HEK293T (cell line): Measurements from ENCODE around the gene RASA3.

ENCODE experiments used
- CTCF ChIA-PET: fragments of 350-600 bp; formaldehyde crosslinking; extraction: SDS; loops from one replicate; lab custom pipeline; 2021; ENCODE audit warnings: antibody characterized with exemption, inconsistent platforms; lab: Yijun Ruan, JAX
- POLR2A ChIA-PET: fragments of 350-600 bp; formaldehyde crosslinking; extraction: SDS; loops from one replicate; lab custom pipeline; 2020; ENCODE audit warnings: antibody characterized with exemption, inconsistent platforms; lab: Yijun Ruan, JAX
- DNase-seq: peaks from one replicate; pipeline ENCODE4 v3.0.0; 2012; ENCODE audit warnings: mixed read lengths; ENCODE audit errors: extremely low spot score
- ARNT ChIP-seq: fragments of 450-650 bp; IDR thresholded peaks from 2 replicates; pipeline ENCODE4 v1.6.1; 2017; ENCODE audit warnings: mild to moderate bottlenecking
- BHLHE40 ChIP-seq: fragments of 450-650 bp; IDR thresholded peaks from 2 replicates; pipeline ENCODE4 v1.6.1; 2016; ENCODE audit warnings: mild to moderate bottlenecking, moderate library complexity, borderline replicate concordance
- CTBP1 ChIP-seq: fragments of 450-650 bp; IDR thresholded peaks from 2 replicates; pipeline ENCODE4 v1.6.1; 2016; ENCODE audit warnings: borderline replicate concordance
- ELF4 ChIP-seq: fragments of 450-650 bp; IDR thresholded peaks from 2 replicates; pipeline ENCODE4 v1.6.1; 2017; ENCODE audit warnings: antibody characterized with exemption
- FOXA1 ChIP-seq: fragments of 450-650 bp; IDR thresholded peaks from 2 replicates; pipeline ENCODE4 v1.6.1; 2016; ENCODE audit warnings: mild to moderate bottlenecking
- FOXK2 ChIP-seq: fragments of 450-650 bp; IDR thresholded peaks from 2 replicates; pipeline ENCODE4 v1.6.1; 2016; ENCODE audit warnings: mild to moderate bottlenecking
- FOXM1 ChIP-seq: fragments of 450-650 bp; IDR thresholded peaks from 2 replicates; pipeline ENCODE4 v1.6.1; 2017; ENCODE audit warnings: mild to moderate bottlenecking, borderline replicate concordance
- HDGF ChIP-seq: fragments of 450-650 bp; IDR thresholded peaks from 2 replicates; pipeline ENCODE4 v1.6.1; 2017; ENCODE audit warnings: antibody characterized with exemption, borderline replicate concordance
- L3MBTL2 ChIP-seq: fragments of 450-650 bp; conservative IDR thresholded peaks from 2 replicates; pipeline ENCODE4 v1.6.1; 2016; ENCODE audit warnings: mild to moderate bottlenecking
- LEF1 ChIP-seq: fragments of 450-650 bp; IDR thresholded peaks from 2 replicates; pipeline ENCODE4 v1.6.1; 2017; ENCODE audit warnings: mild to moderate bottlenecking, borderline replicate concordance
- NFRKB ChIP-seq: fragments of 450-650 bp; IDR thresholded peaks from 2 replicates; pipeline ENCODE4 v1.6.1; 2016; ENCODE audit warnings: mild to moderate bottlenecking, moderate library complexity
- SP1 ChIP-seq: fragments of 450-650 bp; IDR thresholded peaks from 2 replicates; pipeline ENCODE4 v1.6.1; 2017
- SUZ12 ChIP-seq: fragments of 450-650 bp; IDR thresholded peaks from 2 replicates; pipeline ENCODE4 v1.6.1; 2016; ENCODE audit warnings: mild to moderate bottlenecking
- TARDBP ChIP-seq: fragments of 450-650 bp; IDR thresholded peaks from 2 replicates; pipeline ENCODE4 v1.6.1; 2016
- ZNF384 ChIP-seq: fragments of 450-650 bp; IDR thresholded peaks from 2 replicates; pipeline ENCODE4 v1.6.1; 2016
- TF ChIP-seq, protein P1 (sequence below): fragments of 450-650 bp; IDR thresholded peaks from 2 replicates; pipeline ENCODE4 v1.6.1; 2016

The RASA3 gene

DNA sequence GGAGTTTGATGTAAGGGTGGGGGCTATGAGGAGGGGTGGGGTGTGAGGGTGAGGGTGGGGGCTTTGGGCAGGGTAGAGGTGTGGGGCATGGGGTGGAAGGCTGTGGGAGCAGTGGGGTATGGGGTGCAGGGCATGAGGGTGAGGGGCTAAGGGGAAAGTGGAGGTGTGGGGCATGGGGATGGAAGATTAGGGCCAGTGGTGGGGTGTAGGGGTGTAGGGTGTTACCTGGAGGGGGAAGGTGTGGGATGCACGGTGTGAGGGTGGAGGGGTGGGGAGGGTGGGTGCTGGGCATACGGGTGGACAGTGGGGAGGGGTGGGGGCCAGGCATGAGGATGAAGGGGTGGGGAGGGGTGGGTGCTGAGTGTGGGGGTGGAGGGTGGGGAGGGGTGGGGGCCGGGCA lies 22.9 kb upstream of the RASA3 start:
- POLR2A ChIA-PET, result no interaction called here
- CTCF ChIA-PET, result no interaction called here
- TF ChIP-seq L3MBTL2, result no peak
- no peak for TF ChIP-seq SUZ12
- TF ChIP-seq FOXM1, result no peak
- no peak for TF ChIP-seq CTBP1
- no peak for TF ChIP-seq FOXA1
- DNase-seq, result no peak

DNA sequence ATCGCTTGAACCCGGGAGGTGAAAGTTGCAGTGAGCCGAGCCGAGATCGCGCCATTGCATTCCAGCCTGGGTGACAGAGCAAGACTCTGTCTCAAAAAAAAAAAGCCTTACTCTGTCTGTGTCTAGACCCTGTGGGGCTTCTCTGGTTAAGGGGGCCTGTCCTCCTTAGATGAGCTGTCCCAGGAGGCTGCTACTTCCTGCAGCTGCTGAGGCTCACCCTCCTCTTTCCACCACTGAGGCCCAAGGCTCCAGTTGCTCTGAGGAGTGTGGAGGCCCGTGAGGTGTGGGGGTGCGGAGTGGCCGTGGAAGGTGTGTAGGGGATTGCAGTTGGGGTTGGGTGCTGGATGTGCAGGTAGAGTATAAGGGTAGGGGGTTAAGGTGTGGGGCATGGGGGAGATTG lies 22.1 kb upstream of the RASA3 start:
- POLR2A ChIA-PET, result no interaction called here
- TF ChIP-seq ZNF384, result no peak
- TF ChIP-seq FOXM1, result no peak
- no peak for DNase-seq
- CTCF ChIA-PET, result no interaction called here

DNA sequence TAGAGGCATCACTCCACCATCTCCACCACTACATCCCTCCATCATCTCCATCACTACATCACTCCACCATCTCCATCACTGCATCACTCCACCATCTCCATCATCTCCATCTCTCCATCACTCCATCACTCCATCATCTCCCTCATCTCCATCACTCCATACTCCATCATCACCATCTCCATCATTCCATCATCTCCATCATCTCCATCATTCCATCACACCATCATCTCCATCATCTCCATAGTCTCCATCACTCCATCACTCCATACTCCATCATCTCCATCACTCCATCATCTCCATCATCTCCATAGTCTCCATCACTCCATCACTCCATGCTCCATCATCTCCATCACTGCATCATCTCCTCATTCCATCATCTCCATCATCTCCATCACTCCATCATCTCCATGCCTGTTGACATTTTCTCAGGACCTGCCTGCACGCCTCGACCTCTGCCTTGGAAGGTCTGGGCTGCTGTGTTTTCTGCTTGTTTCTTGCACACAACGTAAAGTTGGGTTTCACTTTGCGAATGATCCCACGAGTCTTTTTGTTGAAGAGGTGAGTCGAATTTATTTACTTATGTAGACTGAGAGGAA lies 21.2 kb upstream of the RASA3 start:
- TF ChIP-seq LEF1, result no peak
- TF ChIP-seq ZNF384, result no peak
- no peak for DNase-seq
- ChIA-PET POLR2A (no interaction called here), CTCF (no interaction called here)

DNA sequence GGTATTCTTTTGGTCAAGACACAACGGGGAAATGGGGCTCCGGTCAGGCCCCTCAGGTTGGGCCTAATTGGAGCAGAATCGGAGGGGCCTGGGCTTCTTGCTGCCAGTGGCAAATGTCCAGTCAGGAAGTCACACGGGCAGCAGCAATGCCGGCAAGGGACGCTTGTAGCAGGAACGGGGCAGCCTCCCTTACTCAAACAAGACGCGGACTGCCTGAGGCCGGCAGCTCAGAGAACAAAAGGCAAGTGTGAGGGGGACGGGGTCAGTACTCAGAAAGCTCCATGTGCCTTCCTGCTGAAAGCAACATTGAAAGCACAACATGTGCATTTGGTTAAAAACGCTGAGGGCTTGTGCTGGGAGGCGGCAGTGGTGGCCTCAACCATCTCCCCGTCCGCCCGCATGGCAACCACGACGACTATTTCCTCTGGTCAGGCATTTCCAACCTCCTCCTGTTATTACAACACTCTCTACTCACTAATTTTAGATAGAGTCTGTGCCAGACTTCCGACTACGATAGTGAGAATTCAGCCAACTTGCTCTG lies 20.5 kb upstream of the RASA3 start:
- ChIA-PET POLR2A (no interaction called here), CTCF (no interaction called here)
- no peak for DNase-seq
- TF ChIP-seq BHLHE40 (no peak), SUZ12 (no peak), CTBP1 (no peak), FOXM1 (no peak), ARNT (no peak), ELF4 (no peak), SP1 (no peak), L3MBTL2 (no peak), TARDBP (no peak), LEF1 (no peak), FOXK2 (no peak)
- TF ChIP-seq, protein P1, sequence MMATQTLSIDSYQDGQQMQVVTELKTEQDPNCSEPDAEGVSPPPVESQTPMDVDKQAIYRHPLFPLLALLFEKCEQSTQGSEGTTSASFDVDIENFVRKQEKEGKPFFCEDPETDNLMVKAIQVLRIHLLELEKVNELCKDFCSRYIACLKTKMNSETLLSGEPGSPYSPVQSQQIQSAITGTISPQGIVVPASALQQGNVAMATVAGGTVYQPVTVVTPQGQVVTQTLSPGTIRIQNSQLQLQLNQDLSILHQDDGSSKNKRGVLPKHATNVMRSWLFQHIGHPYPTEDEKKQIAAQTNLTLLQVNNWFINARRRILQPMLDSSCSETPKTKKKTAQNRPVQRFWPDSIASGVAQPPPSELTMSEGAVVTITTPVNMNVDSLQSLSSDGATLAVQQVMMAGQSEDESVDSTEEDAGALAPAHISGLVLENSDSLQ, result no peak

DNA sequence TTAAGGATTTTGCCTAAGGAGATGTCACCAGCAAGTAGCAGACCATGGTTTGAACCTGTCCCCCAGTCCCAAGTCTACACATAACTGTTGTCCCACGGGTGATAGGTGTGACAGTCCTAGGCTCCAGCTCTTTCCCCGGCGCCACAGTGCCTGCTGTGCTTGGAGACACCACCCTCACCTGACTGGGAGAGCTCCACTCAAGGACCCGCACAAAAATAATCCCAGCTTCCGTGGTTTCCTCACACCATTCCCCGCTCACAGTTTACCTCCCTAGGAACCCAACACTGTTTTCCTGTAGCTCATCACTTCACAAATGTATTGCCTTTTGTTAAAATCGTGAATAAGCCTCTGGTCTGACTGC lies 19.8 kb upstream of the RASA3 start:
- CTCF ChIA-PET, result no interaction called here

DNA sequence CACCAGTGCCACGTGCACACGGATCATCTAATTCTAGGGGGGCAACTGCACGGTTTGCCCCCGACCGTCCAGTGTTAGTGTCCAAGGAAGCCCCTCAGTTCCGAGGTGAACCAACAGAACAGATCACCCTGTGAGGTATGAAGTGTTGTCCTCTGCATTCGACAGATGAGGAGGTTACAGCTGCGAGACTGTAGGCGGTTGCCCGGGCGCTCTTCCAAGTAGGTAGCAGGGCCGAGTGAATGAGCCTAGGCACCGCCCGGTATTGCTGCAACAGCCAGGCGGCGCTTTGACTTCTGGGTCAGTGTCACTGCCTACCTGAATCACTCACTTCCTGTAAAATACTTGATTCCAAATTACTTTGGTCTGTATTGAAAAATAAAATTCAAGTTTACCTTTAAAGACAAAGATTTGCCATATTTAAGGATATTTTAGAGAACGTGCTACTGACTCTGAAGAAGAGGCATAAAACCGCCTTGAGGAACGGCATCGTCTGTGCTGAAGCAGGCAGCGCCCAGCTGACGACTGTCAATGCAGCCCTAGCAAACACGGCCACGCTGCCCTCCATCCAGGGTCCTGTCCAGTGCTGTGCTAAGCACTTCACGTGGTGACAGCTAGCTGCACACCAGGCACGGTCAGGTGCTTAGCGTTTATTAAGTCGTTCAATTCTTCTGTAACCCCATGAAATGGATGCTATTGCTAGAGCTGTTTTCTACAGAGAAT lies 19.3 kb upstream of the RASA3 start:
- ChIA-PET CTCF (no interaction called here), POLR2A (no interaction called here)
- TF ChIP-seq, protein P1, result no peak
- TF ChIP-seq CTBP1 (no peak), NFRKB (no peak), HDGF (no peak), TARDBP (no peak), SUZ12 (no peak), FOXM1 (no peak), ELF4 (no peak)
- no peak for DNase-seq

More for the DNA sequence above, 19.8 kb upstream of the RASA3 start:
- TF ChIP-seq L3MBTL2 (no peak), CTBP1 (no peak), ARNT (no peak), FOXM1 (no peak), FOXA1 (no peak), NFRKB (no peak)
- TF ChIP-seq, protein P1, result no peak
- POLR2A ChIA-PET, result no interaction called here
- no peak for DNase-seq

DNA sequence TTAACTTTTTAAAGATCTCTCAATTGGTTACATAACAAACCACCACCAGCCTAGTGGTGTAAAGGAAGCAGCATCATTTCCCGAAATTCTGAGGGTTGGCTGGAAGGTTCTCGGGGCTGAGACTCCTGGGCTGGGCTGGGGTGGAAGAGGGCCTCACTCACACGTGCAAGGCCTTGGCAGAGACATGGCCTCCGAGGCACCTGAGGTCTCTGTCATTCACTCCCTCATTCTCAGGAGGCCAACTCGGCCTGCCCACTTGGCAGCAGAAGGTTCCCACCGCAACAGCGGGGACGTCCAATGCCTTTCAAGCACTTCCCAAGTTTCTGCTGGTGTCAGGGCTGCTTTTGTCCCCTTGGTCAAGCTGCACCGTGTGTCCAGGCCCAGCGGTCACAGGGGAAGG lies 18.6 kb upstream of the RASA3 start:
- CTCF ChIA-PET, result no interaction called here
- DNase-seq, result no peak
- POLR2A ChIA-PET, result no interaction called here
- TF ChIP-seq SUZ12 (no peak), FOXA1 (no peak), FOXK2 (no peak), TARDBP (no peak), LEF1 (no peak), L3MBTL2 (no peak), CTBP1 (no peak), NFRKB (no peak), BHLHE40 (no peak), FOXM1 (no peak), ARNT (no peak), ZNF384 (no peak), HDGF (no peak), ELF4 (no peak), SP1 (no peak)
- TF ChIP-seq, protein P1, result no peak
